ENCODE measurements around the gene MRPS12.

DNA sequence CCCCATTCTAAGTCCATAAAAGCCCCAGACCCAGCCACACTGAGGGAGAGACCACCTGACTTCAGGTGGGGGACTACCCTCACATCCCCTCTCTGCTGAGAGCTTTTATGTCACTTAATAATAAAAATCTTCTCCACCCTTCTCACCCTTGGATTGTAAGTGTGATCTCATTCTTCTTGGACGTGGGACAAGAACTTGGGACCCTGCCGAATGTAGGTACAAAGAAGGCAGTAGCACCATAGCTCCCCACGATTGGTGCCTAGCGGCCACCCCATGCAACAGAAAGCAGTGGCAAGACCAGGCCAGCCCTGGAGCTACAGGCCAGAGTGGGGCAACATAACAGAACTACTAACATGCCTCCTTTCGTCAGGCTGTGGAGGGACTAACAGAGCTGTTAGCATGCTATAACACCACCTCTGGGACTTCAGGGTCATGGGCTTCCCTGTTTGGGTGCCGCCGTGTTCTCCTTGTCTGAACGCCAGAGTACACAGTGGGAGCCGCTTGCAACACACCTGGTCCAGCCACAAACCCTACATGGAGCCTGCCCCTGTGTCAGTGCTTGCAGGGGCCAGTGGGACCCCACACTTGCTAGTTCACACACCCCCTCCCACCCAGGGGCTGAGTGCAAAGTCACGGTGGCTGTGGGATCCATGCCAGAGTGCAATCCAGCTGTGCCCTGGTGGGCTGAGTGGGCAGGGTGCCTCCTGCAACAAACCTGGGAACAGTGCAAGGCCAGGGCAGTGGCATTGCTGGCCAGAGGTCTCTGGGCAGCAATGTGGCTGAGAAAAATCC lies 50.0 kb downstream of the MRPS12 start:
- TF ChIP-seq, protein P1, sequence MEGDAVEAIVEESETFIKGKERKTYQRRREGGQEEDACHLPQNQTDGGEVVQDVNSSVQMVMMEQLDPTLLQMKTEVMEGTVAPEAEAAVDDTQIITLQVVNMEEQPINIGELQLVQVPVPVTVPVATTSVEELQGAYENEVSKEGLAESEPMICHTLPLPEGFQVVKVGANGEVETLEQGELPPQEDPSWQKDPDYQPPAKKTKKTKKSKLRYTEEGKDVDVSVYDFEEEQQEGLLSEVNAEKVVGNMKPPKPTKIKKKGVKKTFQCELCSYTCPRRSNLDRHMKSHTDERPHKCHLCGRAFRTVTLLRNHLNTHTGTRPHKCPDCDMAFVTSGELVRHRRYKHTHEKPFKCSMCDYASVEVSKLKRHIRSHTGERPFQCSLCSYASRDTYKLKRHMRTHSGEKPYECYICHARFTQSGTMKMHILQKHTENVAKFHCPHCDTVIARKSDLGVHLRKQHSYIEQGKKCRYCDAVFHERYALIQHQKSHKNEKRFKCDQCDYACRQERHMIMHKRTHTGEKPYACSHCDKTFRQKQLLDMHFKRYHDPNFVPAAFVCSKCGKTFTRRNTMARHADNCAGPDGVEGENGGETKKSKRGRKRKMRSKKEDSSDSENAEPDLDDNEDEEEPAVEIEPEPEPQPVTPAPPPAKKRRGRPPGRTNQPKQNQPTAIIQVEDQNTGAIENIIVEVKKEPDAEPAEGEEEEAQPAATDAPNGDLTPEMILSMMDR (IDR thresholded peaks at IDR 0.05) = no peak
- TF ChIP-seq POLR2A (IDR thresholded peaks at IDR 0.05) = no peak

Data from tibial nerve (tissue), 3 donors.